Gastroesophageal sphincter (tissue), 4 donors: Measurements from ENCODE around the gene ZNF408. TPM values are rescaled to one million over a fixed set of nuclear protein-coding genes. Genes with fewer than 3 reads are reported as not detected.
A peak's percentile ranks its signal among the peaks of the same experiment; 100 is the strongest.

Source experiments
- ATAC-seq: fragments of 150-250 bp; one replicate; pipeline ENCODE4 v1.9.1; 2016; ENCODE audit warnings: mild to moderate bottlenecking, moderate library complexity
- H3K27ac ChIP-seq, 4 donors: fragments of 200-600 bp; sonication (generic) in 3 of 4; 1 replicate in 3 of 4; 2 replicates in 1 of 4; pipeline ENCODE4 v1.5.1; 2016 to 2019
- H3K27me3 ChIP-seq: fragments of 200-600 bp; sonication (generic); one replicate; pipeline ENCODE4 v1.5.1; 2019
- H3K36me3 ChIP-seq, 2 donors: fragments of 200-600 bp; sonication (generic); one replicate each; pipeline ENCODE4 v1.5.1; 2019; ENCODE audit warnings: control low read depth in 1 of 2
- H3K4me1 ChIP-seq, 3 donors: fragments of 200-600 bp; sonication (generic); 1 replicate in 2 of 3; 2 replicates in 1 of 3; pipeline ENCODE4 v1.5.1; 2016 to 2019; ENCODE audit warnings: control low read depth in 2 of 3
- H3K4me3 ChIP-seq, 2 donors: fragments of 200-600 bp; sonication (generic); one replicate each; pipeline ENCODE4 v1.5.1; 2019; ENCODE audit warnings: mild to moderate bottlenecking in 1 of 2, moderate library complexity in 1 of 2
- H3K9me3 ChIP-seq, 3 donors: fragments of 200-600 bp; sonication (generic); one replicate each; pipeline ENCODE4 v1.5.1; 2017 to 2019; ENCODE audit warnings: control low read depth in 2 of 3
- EP300 ChIP-seq: sonication (generic); formaldehyde crosslinking; IDR thresholded peaks from one replicate; pipeline ENCODE4 v1.6.1; 2017; ENCODE audit warnings: antibody characterized with exemption, mild to moderate bottlenecking
- POLR2A ChIP-seq, 2 donors: fragments of 450-650 bp; IDR thresholded peaks; one replicate each; pipeline ENCODE4 v1.6.1; 2017; ENCODE audit warnings: antibody characterized with exemption in 2 of 2, mild to moderate bottlenecking in 2 of 2, moderate library complexity in 1 of 2
- POLR2AphosphoS5 ChIP-seq: sonication (generic); formaldehyde crosslinking; IDR thresholded peaks from one replicate; pipeline ENCODE4 v1.6.1; 2017; ENCODE audit warnings: antibody characterized with exemption
- WGBS, 2 donors: methylation state at CpG; one replicate each; pipeline ENCODE4 v1.1.5; 2018; ENCODE audit warnings: low coverage in 1 of 2; 5-methylcytosine and 5-hydroxymethylcytosine counted together
- total RNA-seq, 4 donors: library from RNA; depleted of rRNA; stranded (reverse); fragments of >200 nt; gene quantifications; one replicate each; pipeline ENCODE4 v1.1.0, GENCODE V29; 2016
- TF ChIP-seq, protein P1 (sequence below), 4 experiments: fragments of 200-600 bp in 2 of 4; fragments of 450-650 bp in 2 of 4; sonication (generic) in 1 of 4; IDR thresholded peaks; one replicate each; pipeline ENCODE4 v1.5.1; 2017 to 2019; ENCODE audit warnings: antibody characterized with exemption in 4 of 4, mild to moderate bottlenecking in 2 of 4, moderate library complexity in 2 of 4

Gene ZNF408
- total RNA-seq, 4 donors from 2014 or later = 4.7 to 14.2 (median 10.4) TPM

DNA sequence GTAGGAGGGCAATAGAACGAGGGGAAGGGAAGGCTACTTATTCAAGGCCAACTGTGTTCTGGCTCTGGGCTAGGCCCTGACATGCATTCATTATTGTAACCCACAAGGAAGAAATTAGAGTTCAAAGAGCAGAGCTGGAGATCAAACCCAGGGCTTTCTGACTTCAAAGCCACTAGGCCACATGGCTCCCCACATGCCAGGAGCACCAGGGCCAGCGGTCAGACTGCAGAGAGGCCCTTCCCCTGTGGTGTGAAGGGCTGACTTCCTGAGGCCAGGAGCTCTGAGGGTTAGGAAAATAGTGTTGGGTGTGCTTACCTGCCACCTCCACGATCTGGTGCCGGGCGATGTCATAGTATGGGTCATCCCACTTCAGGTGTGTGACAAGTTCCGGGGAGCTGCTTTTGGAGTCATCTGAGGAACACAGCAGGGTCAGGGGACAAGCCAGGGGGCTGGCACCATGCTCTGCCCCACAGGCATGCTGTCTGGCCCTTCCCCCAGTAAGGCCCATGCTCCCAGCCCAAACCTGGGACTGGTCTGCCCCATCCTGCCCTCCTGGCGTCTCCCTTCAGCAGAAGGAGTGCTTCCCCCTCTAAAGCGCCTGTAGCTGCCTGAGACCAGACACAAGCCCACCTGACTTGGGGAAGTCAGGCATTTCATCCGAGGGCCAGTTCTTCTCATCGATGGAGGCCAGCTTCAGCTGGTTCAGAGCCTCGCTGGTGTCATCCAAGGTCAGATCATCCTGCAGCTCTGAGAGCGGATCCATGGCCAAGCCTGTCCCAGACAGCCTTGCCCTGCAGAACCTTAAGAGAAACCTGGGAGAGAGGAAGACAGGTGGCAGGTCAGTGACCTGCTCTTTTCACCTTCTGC lies 5.3 kb upstream of the ZNF408 start:
- no peak for ATAC-seq
- Histone ChIP-seq H3K4me1 (peaks cover 0 to 64% (median 42%) of the 10 kb centered on the region in 3 donors), H3K36me3 (peaks cover 0 to 65% of the 10 kb centered on the region in 2 donors)

DNA sequence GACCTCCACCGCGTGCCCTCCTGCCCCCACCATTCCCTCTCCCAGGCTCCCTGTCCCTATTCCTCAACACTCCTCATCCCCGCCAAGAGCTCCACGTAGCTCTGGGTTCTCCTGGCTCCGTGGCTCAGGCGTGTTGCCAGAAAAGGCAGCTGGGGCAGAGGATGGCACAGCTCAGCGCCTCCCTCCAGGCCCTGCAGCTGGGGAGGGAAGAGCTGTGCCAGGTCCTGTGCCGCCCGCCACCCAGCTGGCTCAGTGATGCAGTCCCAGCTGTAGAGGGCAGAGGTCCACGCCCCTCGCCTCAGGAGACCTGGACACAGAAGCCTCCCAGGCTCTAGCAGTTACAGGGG lies 4.6 kb upstream of the ZNF408 start:
- Histone ChIP-seq H3K4me3 (no peak overlapping the region), H3K27ac (peak overlapping the region in 3 of 4 donors; percentile 18 to 53 (median 48)), H3K4me1 (peaks cover 0 to 64% (median 42%) of the 10 kb centered on the region in 3 donors), H3K27me3 (no peaks in the 10 kb centered on the region), H3K36me3 (peaks cover 0 to 59% of the 10 kb centered on the region in 2 donors), H3K9me3 (no peaks in the 10 kb centered on the region)
- WGBS, 2 donors = 60% methylated on average over 1 of the region's 11 CpGs; no CpG with 5 or more reads in 1 of the 2 donors
- ATAC-seq = no peak
- TF ChIP-seq POLR2AphosphoS5 = no peak
- TF ChIP-seq, protein P1, sequence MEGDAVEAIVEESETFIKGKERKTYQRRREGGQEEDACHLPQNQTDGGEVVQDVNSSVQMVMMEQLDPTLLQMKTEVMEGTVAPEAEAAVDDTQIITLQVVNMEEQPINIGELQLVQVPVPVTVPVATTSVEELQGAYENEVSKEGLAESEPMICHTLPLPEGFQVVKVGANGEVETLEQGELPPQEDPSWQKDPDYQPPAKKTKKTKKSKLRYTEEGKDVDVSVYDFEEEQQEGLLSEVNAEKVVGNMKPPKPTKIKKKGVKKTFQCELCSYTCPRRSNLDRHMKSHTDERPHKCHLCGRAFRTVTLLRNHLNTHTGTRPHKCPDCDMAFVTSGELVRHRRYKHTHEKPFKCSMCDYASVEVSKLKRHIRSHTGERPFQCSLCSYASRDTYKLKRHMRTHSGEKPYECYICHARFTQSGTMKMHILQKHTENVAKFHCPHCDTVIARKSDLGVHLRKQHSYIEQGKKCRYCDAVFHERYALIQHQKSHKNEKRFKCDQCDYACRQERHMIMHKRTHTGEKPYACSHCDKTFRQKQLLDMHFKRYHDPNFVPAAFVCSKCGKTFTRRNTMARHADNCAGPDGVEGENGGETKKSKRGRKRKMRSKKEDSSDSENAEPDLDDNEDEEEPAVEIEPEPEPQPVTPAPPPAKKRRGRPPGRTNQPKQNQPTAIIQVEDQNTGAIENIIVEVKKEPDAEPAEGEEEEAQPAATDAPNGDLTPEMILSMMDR (IDR thresholded peaks at IDR 0.05) = no peak
- no peak for TF ChIP-seq POLR2A (IDR thresholded peaks at IDR 0.05)
- TF ChIP-seq EP300 = no peak

More for the DNA sequence above, 5.3 kb upstream of the ZNF408 start:
- Histone ChIP-seq H3K9me3 (no peaks in the 10 kb centered on the region), H3K27ac (peak overlapping the region in 3 of 4 donors; percentile 48 to 53 (median 50)), H3K4me3 (no peak overlapping the region), H3K27me3 (no peaks in the 10 kb centered on the region)
- TF ChIP-seq POLR2AphosphoS5 (no peak), EP300 (no peak), POLR2A (IDR thresholded peaks at IDR 0.05) (no peak)
- TF ChIP-seq, protein P1 (IDR thresholded peaks at IDR 0.05) = no peak
- 83 to 100% methylated on average over 1 to 2 of the region's 12 CpGs for WGBS, 2 donors

- Histone ChIP-seq H3K9me3 (no peaks in the 10 kb centered on the region), H3K4me1 (peaks cover 0 to 75% (median 52%) of the 10 kb centered on the region in 3 donors), H3K36me3 (peaks cover 0 to 52% of the 10 kb centered on the region in 2 donors), H3K27me3 (no peaks in the 10 kb centered on the region), H3K4me3 (peak overlapping the region in 1 of 2 donors; percentile 10), H3K27ac (peak overlapping the region in 3 of 4 donors; percentile 53 to 59 (median 55))
- WGBS, 2 donors = 45 to 50% methylated on average over 2 to 3 of the region's 3 CpGs
- no peak for ATAC-seq
- no peak for TF ChIP-seq POLR2A (IDR thresholded peaks at IDR 0.05)
- TF ChIP-seq, protein P1 (IDR thresholded peaks at IDR 0.05) = no peak
- TF ChIP-seq EP300 = no peak
- TF ChIP-seq POLR2AphosphoS5 = no peak
Measured at GRCh38 chr11:46697303-46697702, 3.5 kb upstream of the ZNF408 start.

- peaks cover 0 to 52% of the 10 kb centered on the region in 2 donors for H3K36me3 ChIP-seq
- WGBS, 2 donors = 0 to 20% methylated on average over 1 of the region's 2 CpGs
- no peak for ATAC-seq
- peak overlapping the region in 3 of 4 donors; percentile 53 to 59 (median 55) for H3K27ac ChIP-seq
- H3K9me3 ChIP-seq = no peaks in the 10 kb centered on the region
- H3K4me3 ChIP-seq = peak overlapping the region in 1 of 2 donors; percentile 13
- peaks cover 0 to 79% (median 53%) of the 10 kb centered on the region in 3 donors for H3K4me1 ChIP-seq
- TF ChIP-seq POLR2AphosphoS5 (no peak), POLR2A (IDR thresholded peaks at IDR 0.05) (no peak), EP300 (no peak)
- TF ChIP-seq, protein P1 (IDR thresholded peaks at IDR 0.05) = no peak
- H3K27me3 ChIP-seq = no peaks in the 10 kb centered on the region
Measured at GRCh38 chr11:46697723-46698122, 3.1 kb upstream of the ZNF408 start.
